Right lobe of liver (tissue), 6 donors: ENCODE results near the gene SPTLC2. TPM values are rescaled to one million over a fixed set of nuclear protein-coding genes. Genes with fewer than 3 reads are reported as not detected.

Source experiments
- ATAC-seq, 4 donors: fragments of 200-7000 bp; cut with Tn5 transposase; one replicate each; pipeline ENCODE4 v1.9.1; 2020; ENCODE audit warnings: mild to moderate bottlenecking in 4 of 4, moderate library complexity in 4 of 4
- DNase-seq, 3 donors: peaks; one replicate each; pipeline ENCODE4 v3.0.0-alpha.2; 2020
- H3K27ac ChIP-seq, 3 donors: fragments of 200-600 bp; one replicate each; pipeline ENCODE4 v1.8.0; 2022
- H3K27me3 ChIP-seq, 2 donors: fragments of 200-600 bp; one replicate each; pipeline ENCODE4 v1.8.0; 2022
- H3K36me3 ChIP-seq, 4 donors: fragments of 200-600 bp; sonication (generic) in 1 of 4; one replicate each; pipeline versions ENCODE4 v1.5.1 to v1.8.0; 2017 to 2022; ENCODE audit warnings: control low read depth in 1 of 4
- H3K4me1 ChIP-seq, 4 donors: fragments of 200-600 bp; sonication (generic) in 1 of 4; one replicate each; pipeline versions ENCODE4 v1.5.1 to v1.8.0; 2017 to 2022; ENCODE audit warnings: control low read depth in 1 of 4
- H3K4me3 ChIP-seq, 3 donors: fragments of 200-600 bp; one replicate each; pipeline ENCODE4 v1.8.0; 2022
- H3K9me3 ChIP-seq, 4 donors: fragments of 200-600 bp; sonication (generic) in 1 of 4; one replicate each; pipeline versions ENCODE4 v1.5.1 to v1.8.0; 2017 to 2022; ENCODE audit warnings: control low read depth in 1 of 4
- CTCF ChIP-seq, 4 donors: fragments of 200-600 bp in 3 of 4; fragments of 450-650 bp in 1 of 4; IDR thresholded peaks; one replicate each; pipeline versions ENCODE4 v1.5.1 to v1.8.0; 2016 to 2022; ENCODE audit warnings: antibody characterized with exemption in 4 of 4, mild to moderate bottlenecking in 2 of 4
- POLR2A ChIP-seq: fragments of 450-650 bp; IDR thresholded peaks from one replicate; pipeline ENCODE4 v1.6.1; 2017; ENCODE audit warnings: antibody characterized with exemption, mild to moderate bottlenecking
- WGBS: methylation state at CpG from one replicate; pipeline ENCODE4 v1.1.6; 2018; ENCODE audit warnings: low coverage, low lambda C conversion rate; ENCODE audit not compliant: insufficient coverage; ENCODE audit errors: missing lambda C conversion rate; 5-methylcytosine and 5-hydroxymethylcytosine counted together
- intact Hi-C, 2 donors: fragments of 100-400 bp; cut with DNase I; formaldehyde crosslinking; loops; one replicate each; pipeline versions ENCODE4 v1.11.2 to v1.14.1; 2022
- total RNA-seq, 6 experiments: library from RNA; depleted of rRNA in 2 of 6; stranded (reverse); fragments of >200 nt in 2 of 6; fragmentation: NEBNext Ultra II Directional in 3 of 6; extraction: Animal tissue kit (Norgen Biotek cat#: 25700) in 3 of 6; gene quantifications; one replicate each; pipeline versions ENCODE4 v1.1.0 to v1.2.4, GENCODE V29; 2016 to 2023
- donor health status: DM: no; HTN: yes; CAD: no.
- donor health status: DM: no; HTN: no; CAD: no.
- donor health status: DM: no; HTN: no; CAD: no.
- donor health status: DM: no; HTN: yes; CAD: no.
- donor health status: DM: no; HTN: yes; CAD: no.

The SPTLC2 gene
- total RNA-seq, 6 experiments from 2014 or later, result 5.9 to 16.4 (median 10.7) TPM

- TF ChIP-seq POLR2A (no peak), CTCF (IDR thresholded peaks at IDR 0.05) (no peak)
- 93% methylated on average over 5 of the region's 12 CpGs for WGBS
- ATAC-seq, result no peak
- Histone ChIP-seq H3K9me3 (no peaks in the 10 kb centered on the region), H3K27me3 (no peaks in the 10 kb centered on the region), H3K4me1 (no peaks in the 10 kb centered on the region), H3K36me3 (no peaks in the 10 kb centered on the region), H3K4me3 (no peak overlapping the region), H3K27ac (no peak overlapping the region)
- intact Hi-C loops, result no loop called here
- DNase-seq, result no peak
These were observed 14.4 kb downstream of the SPTLC2 start for GRCh38 chr14:77601846-77602619.

- H3K9me3 ChIP-seq, result no peaks in the 10 kb centered on the region
- no peaks in the 10 kb centered on the region for H3K27me3 ChIP-seq
- H3K4me3 ChIP-seq, result no peak overlapping the region
- ATAC-seq, result no peak
- no peaks in the 10 kb centered on the region for H3K4me1 ChIP-seq
- no peak overlapping the region for H3K27ac ChIP-seq
- 73% methylated on average over 3 of the region's 3 CpGs for WGBS
- peaks cover 0 to 4% (median 0%) of the 10 kb centered on the region in 4 donors for H3K36me3 ChIP-seq
- TF ChIP-seq POLR2A (no peak), CTCF (IDR thresholded peaks at IDR 0.05) (no peak)
- no peak for DNase-seq
- intact Hi-C loops, result no loop called here
These were observed 16.5 kb downstream of the SPTLC2 start for GRCh38 chr14:77599889-77600288.

GRCh38 chr14:77598366-77599070 lies 17.9 kb downstream of the SPTLC2 start:
- no peak overlapping the region for H3K27ac ChIP-seq
- intact Hi-C loops, result no loop called here
- peak in 2 of 4 donors; percentile 33 to 37 for ATAC-seq
- no peaks in the 10 kb centered on the region for H3K4me1 ChIP-seq
- no peaks in the 10 kb centered on the region for H3K27me3 ChIP-seq
- no peak overlapping the region for H3K4me3 ChIP-seq
- no peak for TF ChIP-seq CTCF (IDR thresholded peaks at IDR 0.05)
- no peak for TF ChIP-seq POLR2A
- peaks cover 0 to 5% (median 0%) of the 10 kb centered on the region in 4 donors for H3K36me3 ChIP-seq
- no peak for DNase-seq
- H3K9me3 ChIP-seq, result no peaks in the 10 kb centered on the region
- WGBS, result 54% methylated on average over 4 of the region's 4 CpGs

- peaks cover 0 to 5% (median 0%) of the 10 kb centered on the region in 4 donors for H3K36me3 ChIP-seq
- H3K27me3 ChIP-seq, result no peaks in the 10 kb centered on the region
- DNase-seq (no peak), ATAC-seq (peak in 2 of 4 donors; percentile 40 to 61)
- H3K4me1 ChIP-seq, result no peaks in the 10 kb centered on the region
- no peaks in the 10 kb centered on the region for H3K9me3 ChIP-seq
- H3K4me3 ChIP-seq, result no peak overlapping the region
- H3K27ac ChIP-seq, result no peak overlapping the region
- no peak for TF ChIP-seq POLR2A
- no peak for TF ChIP-seq CTCF (IDR thresholded peaks at IDR 0.05)
- intact Hi-C loops, result no loop called here
- 36% methylated on average over 2 of the region's 2 CpGs for WGBS
These were observed 22.9 kb downstream of the SPTLC2 start for GRCh38 chr14:77593501-77593961.
